Endodermal cell (in vitro differentiated cells): ENCODE data around the gene PAX7. TPM values are rescaled to one million over a fixed set of nuclear protein-coding genes. Genes with fewer than 3 reads are reported as not detected.

Experiments
- DNase-seq: peaks from one replicate; pipeline ENCODE4 v3.0.0-alpha.2; 2017
- H3K27ac ChIP-seq: 2 replicates; pipeline ENCODE4 v1.5.1; 2013; ENCODE audit warnings: mild to moderate bottlenecking, low read depth, low read length, moderate library complexity
- H3K27me3 ChIP-seq: 2 replicates; pipeline ENCODE4 v1.6.1; 2013; ENCODE audit warnings: mild to moderate bottlenecking, low read length, moderate library complexity; ENCODE audit not compliant: insufficient read depth, control insufficient read depth, poor library complexity, severe bottlenecking
- H3K36me3 ChIP-seq: 2 replicates; pipeline ENCODE4 v1.7.0; 2013; ENCODE audit warnings: mild to moderate bottlenecking, low read length, moderate library complexity; ENCODE audit not compliant: control insufficient read depth, insufficient read depth
- H3K4me1 ChIP-seq: one replicate; pipeline ENCODE4 v1.7.0; 2013; ENCODE audit warnings: low read length; ENCODE audit not compliant: control insufficient read depth, insufficient read depth
- H3K4me3 ChIP-seq: 2 replicates; pipeline ENCODE4 v1.5.1; 2013; ENCODE audit warnings: mild to moderate bottlenecking, low read length, moderate library complexity
- H3K9ac ChIP-seq: 2 replicates; pipeline ENCODE4 v1.6.1; 2013; ENCODE audit warnings: mild to moderate bottlenecking, low read length, moderate library complexity; ENCODE audit not compliant: poor library complexity, severe bottlenecking; ENCODE audit errors: extremely low read depth
- H3K9me3 ChIP-seq: 2 replicates; pipeline ENCODE4 v1.6.1; 2013; ENCODE audit warnings: mild to moderate bottlenecking, low read length, moderate library complexity; ENCODE audit not compliant: control insufficient read depth
- H3K27ac Mint-ChIP-seq: 2 replicates; pipeline ENCODE4 v1.8.0; 2020; ENCODE audit warnings: mixed read lengths
- H3K27me3 Mint-ChIP-seq: 2 replicates; pipeline ENCODE4 v1.8.0; 2021; ENCODE audit warnings: mild to moderate bottlenecking, mixed read lengths; ENCODE audit not compliant: insufficient read depth
- H3K36me3 Mint-ChIP-seq: 2 replicates; pipeline ENCODE4 v1.8.0; 2020; ENCODE audit warnings: low read depth, mixed read lengths
- H3K4me1 Mint-ChIP-seq: 2 replicates; pipeline ENCODE4 v1.8.0; 2020; ENCODE audit warnings: mixed read lengths
- H3K4me3 Mint-ChIP-seq: 2 replicates; pipeline ENCODE4 v1.8.0; 2020; ENCODE audit warnings: mild to moderate bottlenecking, moderate library complexity, mixed read lengths
- H3K9me3 Mint-ChIP-seq: 2 replicates; pipeline ENCODE4 v1.8.0; 2020; ENCODE audit warnings: mild to moderate bottlenecking, mixed read lengths
- WGBS, 2 experiments: methylation state at CpG; one replicate each; pipeline versions ENCODE4 v1.1.5 to v1.1.7; 2013; ENCODE audit warnings: missing lambda C conversion rate in 2 of 2, mixed read lengths in 1 of 2; ENCODE audit not compliant: insufficient coverage in 1 of 2, insufficient read length in 1 of 2; 5-methylcytosine and 5-hydroxymethylcytosine counted together
- total RNA-seq, 2 donors: library from RNA; stranded (reverse); fragmentation: NEBNext Ultra II Directional in 1 of 2; extraction: Animal tissue kit (Norgen Biotek cat#: 25700) in 1 of 2; gene quantifications; 2 replicates in 1 of 2; 3 replicates in 1 of 2; pipeline ENCODE4 v1.2.1, GENCODE V29; 2021
- TF ChIP-seq, protein P1 (sequence below): fragments of 200-600 bp; sonication (generic); conservative IDR thresholded peaks from 2 replicates; pipeline ENCODE4 v1.5.0; 2021; ENCODE audit warnings: antibody characterized with exemption, mild to moderate bottlenecking

PAX7 gene
- total RNA-seq, 2 donors from 2014 or later = 2.2 to 2.4 TPM

DNA sequence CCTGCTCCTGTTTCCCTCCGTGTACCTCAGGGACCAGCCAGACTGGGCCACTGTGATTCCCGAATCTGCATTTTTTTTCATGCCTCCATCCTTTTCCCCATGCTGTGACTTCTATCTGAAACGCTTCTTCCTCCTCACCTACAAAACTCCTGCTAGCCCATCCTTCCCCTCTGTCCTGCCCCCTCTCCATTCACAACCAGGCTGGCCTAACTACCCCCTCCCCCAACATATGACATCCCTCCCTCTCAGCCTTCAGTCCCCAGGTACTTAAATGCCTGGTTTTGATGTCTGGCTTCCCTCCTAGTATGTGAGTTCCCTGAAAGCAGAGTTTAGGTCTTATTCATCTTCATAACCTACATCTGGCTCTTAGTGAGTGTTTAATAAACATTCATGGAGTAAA, 146.1 kb downstream of the PAX7 start:
- TF ChIP-seq, protein P1, sequence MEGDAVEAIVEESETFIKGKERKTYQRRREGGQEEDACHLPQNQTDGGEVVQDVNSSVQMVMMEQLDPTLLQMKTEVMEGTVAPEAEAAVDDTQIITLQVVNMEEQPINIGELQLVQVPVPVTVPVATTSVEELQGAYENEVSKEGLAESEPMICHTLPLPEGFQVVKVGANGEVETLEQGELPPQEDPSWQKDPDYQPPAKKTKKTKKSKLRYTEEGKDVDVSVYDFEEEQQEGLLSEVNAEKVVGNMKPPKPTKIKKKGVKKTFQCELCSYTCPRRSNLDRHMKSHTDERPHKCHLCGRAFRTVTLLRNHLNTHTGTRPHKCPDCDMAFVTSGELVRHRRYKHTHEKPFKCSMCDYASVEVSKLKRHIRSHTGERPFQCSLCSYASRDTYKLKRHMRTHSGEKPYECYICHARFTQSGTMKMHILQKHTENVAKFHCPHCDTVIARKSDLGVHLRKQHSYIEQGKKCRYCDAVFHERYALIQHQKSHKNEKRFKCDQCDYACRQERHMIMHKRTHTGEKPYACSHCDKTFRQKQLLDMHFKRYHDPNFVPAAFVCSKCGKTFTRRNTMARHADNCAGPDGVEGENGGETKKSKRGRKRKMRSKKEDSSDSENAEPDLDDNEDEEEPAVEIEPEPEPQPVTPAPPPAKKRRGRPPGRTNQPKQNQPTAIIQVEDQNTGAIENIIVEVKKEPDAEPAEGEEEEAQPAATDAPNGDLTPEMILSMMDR = no peak
- Mint-ChIP-seq H3K4me1 (peaks cover 17% of the 10 kb centered on the region), H3K27ac (no peak overlapping the region), H3K9me3 (no peaks in the 10 kb centered on the region), H3K4me3 (no peak overlapping the region), H3K36me3 (no peaks in the 10 kb centered on the region), H3K27me3 (peaks cover 28% of the 10 kb centered on the region)
- no peaks in the 10 kb centered on the region for H3K4me1 ChIP-seq
- no peaks in the 10 kb centered on the region for H3K9me3 ChIP-seq
- 65 to 86% methylated on average over 3 of the region's 3 CpGs for WGBS, 2 experiments
- no peaks in the 10 kb centered on the region for H3K36me3 ChIP-seq
- H3K27ac ChIP-seq = no peak overlapping the region
- H3K9ac ChIP-seq = no peak overlapping the region
- no peaks in the 10 kb centered on the region for H3K27me3 ChIP-seq
- no peak overlapping the region for H3K4me3 ChIP-seq
- DNase-seq = no peak

GRCh38 chr1:18778437-18778836, 147.8 kb downstream of the PAX7 start:
- WGBS, 2 experiments = 61 to 64% methylated on average over 4 to 6 of the region's 6 CpGs
- peaks cover 26% of the 10 kb centered on the region for H3K27me3 Mint-ChIP-seq

DNA sequence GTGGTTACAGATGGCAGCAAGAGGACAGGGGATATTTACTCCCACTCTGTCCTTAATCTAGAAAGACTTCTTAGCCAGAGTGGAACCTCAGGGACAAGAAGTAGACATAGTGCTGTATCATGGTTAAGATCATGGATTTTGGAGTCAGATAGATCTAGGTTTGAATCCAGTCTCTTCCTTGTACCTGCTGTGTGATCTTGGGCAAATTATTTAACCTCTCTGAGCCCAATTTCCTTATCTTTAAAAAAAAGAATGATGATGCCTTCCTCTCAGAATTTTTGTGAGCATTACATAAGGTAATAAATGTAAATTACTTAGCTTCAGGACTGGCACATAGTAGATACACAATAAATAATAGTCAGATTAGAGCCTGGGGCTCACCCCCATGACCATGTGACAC, 150.4 kb downstream of the PAX7 start:
- Mint-ChIP-seq H3K36me3 (no peaks in the 10 kb centered on the region), H3K27ac (no peak overlapping the region), H3K4me1 (peaks cover 19% of the 10 kb centered on the region), H3K9me3 (no peaks in the 10 kb centered on the region), H3K27me3 (peaks cover 26% of the 10 kb centered on the region), H3K4me3 (no peak overlapping the region)
- no peaks in the 10 kb centered on the region for H3K9me3 ChIP-seq
- H3K27me3 ChIP-seq = peaks cover 7% of the 10 kb centered on the region
- no peak overlapping the region for H3K9ac ChIP-seq
- no peak for DNase-seq
- no peaks in the 10 kb centered on the region for H3K4me1 ChIP-seq
- no peak overlapping the region for H3K27ac ChIP-seq
- TF ChIP-seq, protein P1 = no peak
- no peaks in the 10 kb centered on the region for H3K36me3 ChIP-seq
- H3K4me3 ChIP-seq = no peak overlapping the region

More at GRCh38 chr1:18778437-18778836, 147.8 kb downstream of the PAX7 start:
- Histone ChIP-seq H3K27ac (no peak overlapping the region), H3K9me3 (no peaks in the 10 kb centered on the region), H3K4me1 (no peaks in the 10 kb centered on the region), H3K36me3 (no peaks in the 10 kb centered on the region), H3K9ac (no peak overlapping the region), H3K4me3 (no peak overlapping the region), H3K27me3 (no peaks in the 10 kb centered on the region)
- TF ChIP-seq, protein P1 = no peak
- Mint-ChIP-seq H3K4me1 (peaks cover 17% of the 10 kb centered on the region), H3K27ac (no peak overlapping the region), H3K4me3 (no peak overlapping the region), H3K9me3 (no peaks in the 10 kb centered on the region), H3K36me3 (no peaks in the 10 kb centered on the region)
- DNase-seq = no peak
